IMR-90 (cell line): ENCODE results near the gene CPD. TPM values are rescaled to one million over a fixed set of nuclear protein-coding genes. Genes with fewer than 3 reads are reported as not detected.

Experiments
- ATAC-seq: fragments of 200-7000 bp; cut with Tn5 transposase; 2 replicates; pipeline ENCODE4 v1.9.1; 2020; ENCODE audit warnings: low read depth, mild to moderate bottlenecking, moderate library complexity
- BruUV-seq: library from RNA; stranded (reverse); fragments of 400-500 nt; replicated peaks from 2 replicates; lab custom pipeline; 2021; lab: Mats Ljungman, UMichigan
- CTCF ChIA-PET: fragments of 300-600 bp; formaldehyde crosslinking; extraction: SDS; loops from one replicate; lab custom pipeline; 2021; ENCODE audit warnings: antibody characterized with exemption; lab: Yijun Ruan, JAX
- POLR2A ChIA-PET: fragments of 300-600 bp; sonication (Branson Sonifier 250); formaldehyde crosslinking; loops from one replicate; lab custom pipeline; 2022; ENCODE audit warnings: antibody characterized with exemption; ENCODE audit not compliant: unreplicated experiment; lab: Charles Lee
- DNase-seq: peaks from one replicate; pipeline ENCODE4 v3.0.0; 2013
- H2AFZ ChIP-seq: replicated peaks from 2 replicates; pipeline ENCODE3; 2013; ENCODE audit warnings: low read length, mild to moderate bottlenecking; ENCODE audit not compliant: poor library complexity
- H2AK5ac ChIP-seq: 2 replicates; pipeline ENCODE4 v1.6.1; 2013; ENCODE audit warnings: low read depth, low read length, inconsistent platforms
- H2AK9ac ChIP-seq: replicated peaks from 2 replicates; pipeline ENCODE3; 2013; ENCODE audit warnings: mild to moderate bottlenecking, low read depth, low read length, moderate library complexity; ENCODE audit not compliant: poor library complexity
- H2BK120ac ChIP-seq: 2 replicates; pipeline ENCODE4 v1.6.1; 2013; ENCODE audit warnings: low read depth, low read length, inconsistent platforms
- H2BK15ac ChIP-seq: 3 replicates; pipeline ENCODE4 v1.6.1; 2013; ENCODE audit warnings: low read depth, low read length, inconsistent platforms
- H2BK20ac ChIP-seq: 2 replicates; pipeline ENCODE4 v1.6.1; 2013; ENCODE audit warnings: low read depth, mild to moderate bottlenecking, inconsistent platforms, low read length, moderate library complexity
- H2BK5ac ChIP-seq: 2 replicates; pipeline ENCODE4 v1.6.1; 2013; ENCODE audit warnings: mild to moderate bottlenecking, low read depth, low read length, inconsistent platforms; ENCODE audit not compliant: poor library complexity, severe bottlenecking
- H3K14ac ChIP-seq: replicated peaks from 2 replicates; pipeline ENCODE4 v1.6.1; 2013; ENCODE audit warnings: low read depth, low read length, inconsistent platforms
- H3K18ac ChIP-seq: 2 replicates; pipeline ENCODE4 v1.6.1; 2013; ENCODE audit warnings: low read depth, low read length, control low read depth
- H3K23ac ChIP-seq: 2 replicates; pipeline ENCODE4 v1.6.1; 2013; ENCODE audit warnings: low read depth, low read length, inconsistent platforms
- H3K27ac ChIP-seq: 2 replicates; pipeline ENCODE4 v1.5.1; 2013; ENCODE audit warnings: mild to moderate bottlenecking, control low read depth, low read length; ENCODE audit not compliant: insufficient read depth
- H3K27me3 ChIP-seq: 2 replicates; pipeline ENCODE4 v1.6.1; 2013; ENCODE audit warnings: low read length; ENCODE audit not compliant: control insufficient read depth, insufficient read depth
- H3K36me3 ChIP-seq: 2 replicates; pipeline ENCODE4 v1.6.1; 2013; ENCODE audit warnings: low read length, mixed read lengths; ENCODE audit not compliant: control insufficient read depth, insufficient read depth
- H3K4ac ChIP-seq: 2 replicates; pipeline ENCODE4 v1.6.1; 2013; ENCODE audit warnings: low read depth, low read length, inconsistent platforms
- H3K4me1 ChIP-seq: 2 replicates; pipeline ENCODE4 v1.6.1; 2013; ENCODE audit warnings: low read length, mixed read lengths; ENCODE audit not compliant: control insufficient read depth, insufficient read depth
- H3K4me2 ChIP-seq: 2 replicates; pipeline ENCODE4 v1.6.1; 2013; ENCODE audit warnings: low read depth, mild to moderate bottlenecking, control low read depth, low read length, moderate library complexity
- H3K4me3 ChIP-seq: 2 replicates; pipeline ENCODE4 v1.5.1; 2013; ENCODE audit warnings: low read depth, mild to moderate bottlenecking, control low read depth, low read length, moderate library complexity; ENCODE audit not compliant: insufficient read depth
- H3K56ac ChIP-seq: 2 replicates; pipeline ENCODE4 v1.6.1; 2013; ENCODE audit warnings: low read length, inconsistent platforms; ENCODE audit not compliant: insufficient read depth; ENCODE audit errors: extremely low read depth
- H3K79me1 ChIP-seq, 2 experiments: 2 replicates each; pipeline ENCODE4 v1.6.1; 2013; ENCODE audit warnings: low read length in 2 of 2, inconsistent platforms in 1 of 2, low read depth in 1 of 2
- H3K9ac ChIP-seq: 2 replicates; pipeline ENCODE4 v1.6.1; 2013; ENCODE audit warnings: low read depth, low read length, control low read depth
- H3K9me1 ChIP-seq: 2 replicates; pipeline ENCODE4 v1.6.1; 2013; ENCODE audit warnings: low read length, inconsistent platforms; ENCODE audit not compliant: insufficient read depth
- H3K9me3 ChIP-seq: 2 replicates; pipeline ENCODE4 v1.6.1; 2013; ENCODE audit warnings: low read length; ENCODE audit not compliant: control insufficient read depth, insufficient read depth
- H4K20me1 ChIP-seq: 2 replicates; pipeline ENCODE4 v1.6.1; 2013; ENCODE audit warnings: low read length, inconsistent platforms; ENCODE audit not compliant: insufficient read depth
- H4K5ac ChIP-seq: 2 replicates; pipeline ENCODE4 v1.6.1; 2013; ENCODE audit warnings: mild to moderate bottlenecking, low read depth, low read length, control low read depth
- H4K8ac ChIP-seq, 2 experiments: 2 replicates each; pipeline ENCODE4 v1.6.1; 2013; ENCODE audit warnings: low read depth in 2 of 2, low read length in 2 of 2, control low read depth in 1 of 2, inconsistent platforms in 1 of 2
- H4K91ac ChIP-seq: 2 replicates; pipeline ENCODE4 v1.6.1; 2013; ENCODE audit warnings: low read depth, low read length, inconsistent platforms; ENCODE audit not compliant: insufficient read depth
- BHLHE40 ChIP-seq: fragments of 150-350 bp; IDR thresholded peaks from 2 replicates; pipeline ENCODE4 v1.6.1; 2016; ENCODE audit warnings: mild to moderate bottlenecking, low read depth, low read length
- CEBPB ChIP-seq: IDR thresholded peaks from 2 replicates; pipeline ENCODE4 v1.6.1; 2012; ENCODE audit warnings: low read depth, low read length, improper control_type of control experiment
- CTCF ChIP-seq: conservative IDR thresholded peaks from 2 replicates; pipeline ENCODE4 v1.5.1; 2012; ENCODE audit warnings: mild to moderate bottlenecking, low read depth, low read length, improper control_type of control experiment
- RCOR1 ChIP-seq: IDR thresholded peaks from 2 replicates; pipeline ENCODE4 v1.6.1; 2012; ENCODE audit warnings: mild to moderate bottlenecking, low read length, improper control_type of control experiment; ENCODE audit not compliant: insufficient replicate concordance
- RFX5 ChIP-seq: IDR thresholded peaks from 2 replicates; pipeline ENCODE4 v1.8.0; 2012; ENCODE audit warnings: low read depth, mild to moderate bottlenecking, low read length, moderate library complexity
- SMC3 ChIP-seq: fragments of 150-350 bp; IDR thresholded peaks from 2 replicates; pipeline ENCODE4 v1.6.1; 2016; ENCODE audit warnings: low read depth, mild to moderate bottlenecking, antibody characterized with exemption, low read length, moderate library complexity
- USF2 ChIP-seq: fragments of 150-350 bp; IDR thresholded peaks from 2 replicates; pipeline ENCODE4 v1.6.1; 2017; ENCODE audit warnings: mild to moderate bottlenecking, antibody characterized with exemption, low read length, low read depth
- dilution Hi-C: fragments of 300-500 bp; cut with HindIII; formaldehyde crosslinking; loops from one replicate; pipeline ENCODE4 v1.14.3; 2018; ENCODE audit warnings: low sequenced_read_pairs; ENCODE audit not compliant: unreplicated experiment
- in situ Hi-C: fragments of 300-500 bp; cut with MboI; formaldehyde crosslinking; loops from 3 replicates; pipeline ENCODE4 v1.14.3; 2019; ENCODE audit warnings: low sequenced_read_pairs, inconsistent platforms, mixed read lengths
- intact Hi-C: fragments of 100-400 bp; cut with micrococcal nuclease; formaldehyde crosslinking; loops from 2 replicates; pipeline ENCODE4 v1.10.0; 2022
- polyA plus RNA-seq, 3 experiments: library from polyadenylated mRNA; depleted of rRNA; stranded (reverse); fragments of >200 nt; gene quantifications; 2 replicates each; pipeline ENCODE4 v1.2.3, GENCODE V29; 2012; ENCODE audit warnings: low replicate concordance in 1 of 3
- total RNA-seq: library from RNA; depleted of rRNA; stranded (reverse); fragments of >200 nt; gene quantifications from 2 replicates; pipeline ENCODE4 v1.2.3, GENCODE V29; 2012

The CPD gene
- total and polyA plus RNA-seq, 2 of the 4 experiments (the other 2 are of a cell fraction) = 23.4 to 94.5 TPM

GRCh38 chr17:30357476-30357875 is 21.3 kb upstream of the CPD start:
- Histone ChIP-seq H3K9ac (no peak overlapping the region), H3K23ac (no peak overlapping the region), H3K79me1 (no peaks in the 10 kb centered on the region), H4K91ac (no peak overlapping the region), H3K27ac (no peak overlapping the region), H4K20me1 (no peaks in the 10 kb centered on the region), H3K4me3 (no peak overlapping the region), H3K36me3 (no peaks in the 10 kb centered on the region), H3K4ac (no peak overlapping the region), H3K9me1 (no peaks in the 10 kb centered on the region; the same call in 1 of the 2 replicates), H2BK15ac (no peak overlapping the region), H3K56ac (no peak overlapping the region), H2BK5ac (no peak overlapping the region), H3K4me2 (no peak overlapping the region), H2AK5ac (no peak overlapping the region), H2BK20ac (no peak overlapping the region), H2BK120ac (no peak overlapping the region), H3K27me3 (no peaks in the 10 kb centered on the region), H3K14ac (no peak overlapping the region), H2AK9ac (no peak overlapping the region), H3K9me3 (peaks cover 3% of the 10 kb centered on the region; the same call in 1 of the 2 replicates), H4K5ac (no peak overlapping the region), H3K18ac (no peak overlapping the region), H4K8ac (no peak overlapping the region), H2AFZ (no peak overlapping the region), H3K4me1 (no peaks in the 10 kb centered on the region)
- TF ChIP-seq USF2 = no peak
- TF ChIP-seq SMC3 = no peak
- TF ChIP-seq RFX5 = no peak
- TF ChIP-seq BHLHE40 = no peak
- TF ChIP-seq CEBPB = no peak
- no peak for TF ChIP-seq RCOR1
- TF ChIP-seq CTCF = no peak
- no TSS peak for BruUV-seq
- ChIA-PET CTCF (interaction anchor here (0.7 to 1.6 kb wide), 3 partner anchors 10 to 65 kb away, joined by 3 to 4 read pairs (median 3); no protein-coding TSS in a partner anchor), POLR2A (no interaction called here)
- in situ Hi-C loops = no loop called here
- no peak for DNase-seq
- intact Hi-C loops = no loop called here
- ATAC-seq = no peak
- dilution Hi-C loops = no loop called here
